Cardiac muscle cell (in vitro differentiated cells and primary cell): ENCODE data around the gene CCDC40. TPM values are rescaled to one million over a fixed set of nuclear protein-coding genes. Genes with fewer than 3 reads are reported as not detected.
A peak's percentile ranks its signal among the peaks of the same experiment; 100 is the strongest.

Experiments
- DNase-seq, 2 donors: peaks; one replicate each; pipeline versions ENCODE4 v3.0.0 to v3.0.0-alpha.2; 2010 to 2017; ENCODE audit warnings: low read depth in 1 of 2, low spot score in 1 of 2
- H3K27ac ChIP-seq: fragments of 200-600 bp; sonication (generic); 2 replicates; pipeline ENCODE4 v1.5.1; 2016
- H3K27me3 ChIP-seq: fragments of 200-600 bp; sonication (generic); 2 replicates; pipeline ENCODE4 v1.6.0; 2016; ENCODE audit warnings: control low read depth
- H3K36me3 ChIP-seq: fragments of 200-600 bp; sonication (generic); 2 replicates; pipeline ENCODE4 v1.5.1; 2016; ENCODE audit warnings: control low read depth
- H3K4me1 ChIP-seq: fragments of 200-600 bp; sonication (generic); 2 replicates; pipeline ENCODE4 v1.8.1; 2017; ENCODE audit warnings: low read depth, mild to moderate bottlenecking, mixed run types
- H3K4me3 ChIP-seq: fragments of 200-600 bp; sonication (generic); 2 replicates; pipeline ENCODE4 v1.5.1; 2016; ENCODE audit warnings: mild to moderate bottlenecking
- H3K9me3 ChIP-seq: fragments of 200-600 bp; sonication (generic); 2 replicates; pipeline ENCODE4 v1.5.1; 2017; ENCODE audit warnings: low read depth, mild to moderate bottlenecking, control low read depth
- polyA plus RNA-seq: library from polyadenylated mRNA; unstranded; fragments of >200 nt; fragmentation: Nextera tagmentation; extraction: Ambion mirVana; gene quantifications from 2 replicates; pipeline ENCODE4 v1.2.1, GENCODE V29; 2016
- total RNA-seq: library from RNA; depleted of rRNA; stranded (reverse); fragments of >200 nt; gene quantifications from 2 replicates; pipeline ENCODE4 v1.2.3, GENCODE V29; 2016
- TF ChIP-seq, protein P1 (sequence below): IDR thresholded peaks from 2 replicates; pipeline ENCODE4 v1.5.1; 2012; ENCODE audit warnings: low read depth, mild to moderate bottlenecking, low read length

The CCDC40 gene
- total and polyA plus RNA-seq, 2 experiments from 2014 or later = 11.3 to 12.2 TPM

GRCh38 chr17:80099291-80100034, 63.0 kb downstream of the CCDC40 start:
- Histone ChIP-seq H3K36me3 (no peaks in the 10 kb centered on the region), H3K27ac (no peak overlapping the region), H3K27me3 (no peaks in the 10 kb centered on the region), H3K4me3 (no peak overlapping the region), H3K4me1 (peaks cover 3% of the 10 kb centered on the region), H3K9me3 (no peaks in the 10 kb centered on the region)
- no peak for DNase-seq
- TF ChIP-seq, protein P1, sequence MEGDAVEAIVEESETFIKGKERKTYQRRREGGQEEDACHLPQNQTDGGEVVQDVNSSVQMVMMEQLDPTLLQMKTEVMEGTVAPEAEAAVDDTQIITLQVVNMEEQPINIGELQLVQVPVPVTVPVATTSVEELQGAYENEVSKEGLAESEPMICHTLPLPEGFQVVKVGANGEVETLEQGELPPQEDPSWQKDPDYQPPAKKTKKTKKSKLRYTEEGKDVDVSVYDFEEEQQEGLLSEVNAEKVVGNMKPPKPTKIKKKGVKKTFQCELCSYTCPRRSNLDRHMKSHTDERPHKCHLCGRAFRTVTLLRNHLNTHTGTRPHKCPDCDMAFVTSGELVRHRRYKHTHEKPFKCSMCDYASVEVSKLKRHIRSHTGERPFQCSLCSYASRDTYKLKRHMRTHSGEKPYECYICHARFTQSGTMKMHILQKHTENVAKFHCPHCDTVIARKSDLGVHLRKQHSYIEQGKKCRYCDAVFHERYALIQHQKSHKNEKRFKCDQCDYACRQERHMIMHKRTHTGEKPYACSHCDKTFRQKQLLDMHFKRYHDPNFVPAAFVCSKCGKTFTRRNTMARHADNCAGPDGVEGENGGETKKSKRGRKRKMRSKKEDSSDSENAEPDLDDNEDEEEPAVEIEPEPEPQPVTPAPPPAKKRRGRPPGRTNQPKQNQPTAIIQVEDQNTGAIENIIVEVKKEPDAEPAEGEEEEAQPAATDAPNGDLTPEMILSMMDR = no peak

DNA sequence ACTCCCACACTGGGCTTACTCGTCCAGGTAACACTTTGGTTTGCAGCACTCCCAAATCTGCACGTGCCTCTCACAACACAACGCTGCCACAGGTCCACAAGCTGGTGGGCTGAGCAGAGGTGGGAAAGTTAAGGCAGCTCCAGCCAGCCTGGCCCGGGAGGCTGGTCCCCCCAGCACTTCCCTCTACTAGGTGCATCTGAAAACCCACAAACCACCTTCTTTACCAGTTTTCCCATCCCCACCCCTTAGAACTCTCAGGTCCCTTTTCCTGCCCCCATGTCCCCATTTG, 63.5 kb downstream of the CCDC40 start:
- H3K27ac ChIP-seq = no peak overlapping the region
- DNase-seq = no peak
- no peaks in the 10 kb centered on the region for H3K36me3 ChIP-seq
- no peaks in the 10 kb centered on the region for H3K9me3 ChIP-seq
- no peaks in the 10 kb centered on the region for H3K27me3 ChIP-seq
- H3K4me3 ChIP-seq = no peak overlapping the region
- H3K4me1 ChIP-seq = peaks cover 8% of the 10 kb centered on the region
- TF ChIP-seq, protein P1 = no peak

DNA sequence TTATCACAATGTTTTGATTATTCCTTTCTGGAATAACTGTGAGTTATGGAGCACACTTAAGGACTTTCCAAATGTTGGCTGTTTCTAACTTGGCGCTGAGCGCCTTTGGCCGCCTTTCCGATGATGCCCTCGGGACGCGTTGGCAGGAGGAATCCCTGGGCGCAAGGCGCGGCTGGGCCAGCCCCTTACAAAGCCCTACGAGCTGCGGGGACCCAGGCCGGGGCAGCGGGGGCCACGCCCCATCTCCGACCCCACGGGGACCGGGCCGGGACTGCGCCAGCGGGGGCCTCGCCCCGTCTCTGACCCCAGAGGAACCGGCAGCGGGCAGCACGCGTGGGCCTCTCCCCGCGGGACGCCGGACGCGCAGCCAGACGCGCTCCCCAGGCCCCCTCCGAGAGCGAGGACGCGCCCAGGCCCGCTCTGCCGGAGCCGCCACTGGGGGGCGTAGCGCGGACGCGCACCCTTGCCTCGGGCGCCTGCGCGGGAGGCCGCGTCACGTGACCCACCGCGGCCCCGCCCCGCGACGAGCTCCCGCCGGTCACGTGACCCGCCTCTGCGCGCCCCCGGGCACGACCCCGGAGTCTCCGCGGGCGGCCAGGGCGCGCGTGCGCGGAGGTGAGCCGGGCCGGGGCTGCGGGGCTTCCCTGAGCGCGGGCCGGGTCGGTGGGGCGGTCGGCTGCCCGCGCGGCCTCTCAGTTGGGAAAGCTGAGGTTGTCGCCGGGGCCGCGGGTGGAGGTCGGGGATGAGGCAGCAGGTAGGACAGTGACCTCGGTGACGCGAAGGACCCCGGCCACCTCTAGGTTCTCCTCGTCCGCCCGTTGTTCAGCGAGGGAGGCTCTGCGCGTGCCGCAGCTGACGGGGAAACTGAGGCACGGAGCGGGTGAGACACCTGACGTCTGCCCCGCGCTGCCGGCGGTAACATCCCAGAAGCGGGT, 64.8 kb downstream of the CCDC40 start, which contains the start of gene GAA:
Gene GAA (plus strand): TSS at position 571 of the 935 bp plus-strand sequence. CDS start 3,006 bp downstream, outside the sequence.
- no peaks in the 10 kb centered on the region for H3K27me3 ChIP-seq
- H3K9me3 ChIP-seq = no peaks in the 10 kb centered on the region
- H3K27ac ChIP-seq = no peak within 1 kb of the TSS
- DNase-seq = peak; percentile 89 to 94
- H3K36me3 ChIP-seq = no peaks in the 10 kb centered on the region
- H3K4me1 ChIP-seq = peaks cover 8% of the 10 kb centered on the region
- peak within 1 kb of the TSS; percentile 89 for H3K4me3 ChIP-seq
- TF ChIP-seq, protein P1 = peak; percentile 52

GRCh38 chr17:80101946-80102663, 65.7 kb downstream of the CCDC40 start:
- TF ChIP-seq, protein P1 = no peak
- H3K27ac ChIP-seq = no peak overlapping the region

More at GRCh38 chr17:80101946-80102663, 65.7 kb downstream of the CCDC40 start:
- DNase-seq = peak; percentile 26 to 30
- Histone ChIP-seq H3K4me3 (peak overlapping the region; percentile 89), H3K4me1 (peaks cover 8% of the 10 kb centered on the region), H3K9me3 (no peaks in the 10 kb centered on the region), H3K36me3 (no peaks in the 10 kb centered on the region), H3K27me3 (no peaks in the 10 kb centered on the region)
